ENCODE data around the gene SPRED1.

DNA sequence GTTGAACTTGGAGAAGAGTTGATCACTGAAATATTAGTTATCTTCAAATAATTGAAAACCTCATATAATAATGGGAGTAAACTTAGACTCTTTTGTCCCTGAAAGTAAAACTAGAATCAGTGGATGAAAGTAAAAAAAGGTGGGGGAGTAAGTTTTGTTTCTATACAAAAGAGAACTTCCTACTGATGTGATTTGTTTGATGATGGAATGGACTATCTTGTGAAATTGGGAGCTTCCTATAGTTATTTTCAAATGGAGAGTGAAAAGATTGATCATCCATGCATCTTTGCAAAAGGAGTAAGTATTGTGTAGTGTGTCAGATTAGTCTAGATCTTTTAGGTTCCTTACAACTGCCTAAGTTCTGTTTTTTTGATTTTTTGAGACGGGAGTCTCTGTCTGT, 28.4 kb downstream of the SPRED1 start:
- TF ChIP-seq, protein P1, sequence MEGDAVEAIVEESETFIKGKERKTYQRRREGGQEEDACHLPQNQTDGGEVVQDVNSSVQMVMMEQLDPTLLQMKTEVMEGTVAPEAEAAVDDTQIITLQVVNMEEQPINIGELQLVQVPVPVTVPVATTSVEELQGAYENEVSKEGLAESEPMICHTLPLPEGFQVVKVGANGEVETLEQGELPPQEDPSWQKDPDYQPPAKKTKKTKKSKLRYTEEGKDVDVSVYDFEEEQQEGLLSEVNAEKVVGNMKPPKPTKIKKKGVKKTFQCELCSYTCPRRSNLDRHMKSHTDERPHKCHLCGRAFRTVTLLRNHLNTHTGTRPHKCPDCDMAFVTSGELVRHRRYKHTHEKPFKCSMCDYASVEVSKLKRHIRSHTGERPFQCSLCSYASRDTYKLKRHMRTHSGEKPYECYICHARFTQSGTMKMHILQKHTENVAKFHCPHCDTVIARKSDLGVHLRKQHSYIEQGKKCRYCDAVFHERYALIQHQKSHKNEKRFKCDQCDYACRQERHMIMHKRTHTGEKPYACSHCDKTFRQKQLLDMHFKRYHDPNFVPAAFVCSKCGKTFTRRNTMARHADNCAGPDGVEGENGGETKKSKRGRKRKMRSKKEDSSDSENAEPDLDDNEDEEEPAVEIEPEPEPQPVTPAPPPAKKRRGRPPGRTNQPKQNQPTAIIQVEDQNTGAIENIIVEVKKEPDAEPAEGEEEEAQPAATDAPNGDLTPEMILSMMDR (IDR thresholded peaks at IDR 0.05), result no peak
- no peak for TF ChIP-seq POLR2A (IDR thresholded peaks at IDR 0.05)

Data from heart left ventricle (tissue), 13 donors.